Kidney (tissue), 14 donors: ENCODE data around the gene APOL5. TPM values are rescaled to one million over a fixed set of nuclear protein-coding genes. Genes with fewer than 3 reads are reported as not detected.

Experiments used
- DNase-seq, 5 donors: peaks; one replicate each; pipeline ENCODE4 v3.0.0-alpha.2; 2013 to 2020
- FAIRE-seq: peaks from 2 replicates; lab custom pipeline; 2012; peaks lifted over from hg19 to GRCh38; lab: Jason Lieb, UNC
- H3K27ac ChIP-seq, 2 donors: one replicate each; pipeline ENCODE4 v1.7.0; 2013; ENCODE audit warnings: low read depth in 2 of 2, low read length in 2 of 2, inconsistent platforms in 1 of 2
- H3K27me3 ChIP-seq: one replicate; pipeline ENCODE4 v1.7.1; 2013; ENCODE audit warnings: low read length, inconsistent platforms; ENCODE audit not compliant: control insufficient read depth, insufficient read depth
- H3K36me3 ChIP-seq, 3 donors: one replicate each; pipeline versions ENCODE4 v1.7.0 to v1.7.1; 2013; ENCODE audit warnings: low read length in 3 of 3, control low read depth in 1 of 3, inconsistent platforms in 1 of 3; ENCODE audit not compliant: insufficient read depth in 3 of 3, control insufficient read depth in 2 of 3
- H3K4me1 ChIP-seq, 3 donors: one replicate each; pipeline versions ENCODE4 v1.7.0 to v1.7.1; 2013; ENCODE audit warnings: low read length in 3 of 3, inconsistent platforms in 1 of 3, low read depth in 1 of 3; ENCODE audit not compliant: control insufficient read depth in 2 of 3, insufficient read depth in 2 of 3
- H3K4me3 ChIP-seq, 3 donors: one replicate each; pipeline versions ENCODE4 v1.7.0 to v1.8.1; 2013; ENCODE audit warnings: low read length in 3 of 3, control low read depth in 1 of 3, inconsistent platforms in 1 of 3
- H3K9ac ChIP-seq, 3 donors: one replicate each; pipeline versions ENCODE4 v1.7.0 to v1.7.1; 2013; ENCODE audit warnings: low read length in 3 of 3, control low read depth in 1 of 3, inconsistent platforms in 1 of 3
- H3K9me3 ChIP-seq, 3 donors: one replicate each; pipeline versions ENCODE4 v1.7.0 to v1.7.1; 2013; ENCODE audit warnings: low read length in 3 of 3, control low read depth in 1 of 3, inconsistent platforms in 1 of 3; ENCODE audit not compliant: control insufficient read depth in 2 of 3, insufficient read depth in 1 of 3
- CTCF ChIP-seq: IDR thresholded peaks from 3 replicates; pipeline ENCODE4 v1.5.1; 2012; ENCODE audit warnings: mild to moderate bottlenecking, moderate library complexity, borderline replicate concordance; ENCODE audit not compliant: insufficient read depth; ENCODE audit errors: extremely low read depth
- intact Hi-C: fragments of 100-400 bp; cut with DNase I; formaldehyde crosslinking; loops from one replicate; pipeline ENCODE4 v1.11.1; 2022
- polyA plus RNA-seq: library from polyadenylated mRNA; stranded (reverse); fragments of 350-450 nt; fragmentation: Illumina TruSeq; extraction: RNeasy Lipid Tissue Mini Kit (QIAGEN cat#74804); gene quantifications from one replicate; pipeline ENCODE4 v1.2.3, GENCODE V29; 2014; ENCODE audit warnings: low read depth, low replicate concordance; ENCODE audit not compliant: insufficient read depth
- total RNA-seq: library from RNA; stranded (reverse); fragmentation: NEBNext Ultra II Directional; extraction: Animal tissue kit (Norgen Biotek cat#: 25700); gene quantifications from one replicate; pipeline ENCODE4 v1.2.1, GENCODE V29; 2021
- donor health status: control.
- donor health status: control.
- donor health status: control.
- donor health status: control.
- donor health status: control.
- donor health status: DM: yes; HTN: yes; CAD: no.
- donor health status: Normal renal cell carcinoma (clear cell type).

The APOL5 gene
- total and polyA plus RNA-seq, 2 donors from 2014 or later, result not detected

- no peak for FAIRE-seq
These were observed 13.6 kb downstream of the APOL5 start for GRCh38 chr22:35731321-35731720.

GRCh38 chr22:35732116-35732515 is 14.4 kb downstream of the APOL5 start:
- Histone ChIP-seq H3K27me3 (no peaks in the 10 kb centered on the region), H3K4me1 (peaks cover 0 to 2% (median 0%) of the 10 kb centered on the region in 3 donors), H3K9ac (no peak overlapping the region), H3K27ac (no peak overlapping the region), H3K36me3 (no peaks in the 10 kb centered on the region), H3K9me3 (no peaks in the 10 kb centered on the region), H3K4me3 (no peak overlapping the region)
- TF ChIP-seq CTCF, result no peak
- DNase-seq (no peak), FAIRE-seq (no peak)
- intact Hi-C loops, result no loop called here

More at GRCh38 chr22:35731321-35731720, 13.6 kb downstream of the APOL5 start:
- no peak for DNase-seq
- no peaks in the 10 kb centered on the region for H3K9me3 ChIP-seq
- intact Hi-C loops, result no loop called here
- no peaks in the 10 kb centered on the region for H3K27me3 ChIP-seq
- H3K27ac ChIP-seq, result no peak overlapping the region
- H3K36me3 ChIP-seq, result no peaks in the 10 kb centered on the region
- H3K9ac ChIP-seq, result no peak overlapping the region
- H3K4me1 ChIP-seq, result peaks cover 0 to 2% (median 0%) of the 10 kb centered on the region in 3 donors
- no peak for TF ChIP-seq CTCF
- no peak overlapping the region for H3K4me3 ChIP-seq

- H3K4me1 ChIP-seq, result peaks cover 0 to 2% (median 0%) of the 10 kb centered on the region in 3 donors
- no peak overlapping the region for H3K27ac ChIP-seq
- no peak overlapping the region for H3K9ac ChIP-seq
- no peak for TF ChIP-seq CTCF
- no peaks in the 10 kb centered on the region for H3K9me3 ChIP-seq
- no peaks in the 10 kb centered on the region for H3K27me3 ChIP-seq
- H3K4me3 ChIP-seq, result no peak overlapping the region
- DNase-seq (no peak), FAIRE-seq (no peak)
- intact Hi-C loops, result no loop called here
- H3K36me3 ChIP-seq, result no peaks in the 10 kb centered on the region
These were observed 15.4 kb downstream of the APOL5 start for GRCh38 chr22:35733036-35733435.
